ENCODE results near the gene SNX27. TPM values are rescaled to one million over a fixed set of nuclear protein-coding genes. Genes with fewer than 3 reads are reported as not detected.
A peak's percentile ranks its signal among the peaks of the same experiment; 100 is the strongest.
"Not testable (repeated sequence)": the region's sequence is repeated elsewhere in the genome, so short reads cannot be mapped to it uniquely, and the experiment has no call there.

SNX27 gene
- total RNA-seq, 2 experiments from 2014 or later: 25.2 to 27.7 TPM

GRCh38 chr1:151584780-151585179, 27.1 kb upstream of the SNX27 start:
- no peak for DNase-seq
- H3K27ac Mint-ChIP-seq: no peak overlapping the region
- H3K9me3 Mint-ChIP-seq: no peaks in the 10 kb centered on the region
- H3K4me1 Mint-ChIP-seq: no peaks in the 10 kb centered on the region
- no peaks in the 10 kb centered on the region for H3K27me3 Mint-ChIP-seq
- no peak overlapping the region for H3K4me3 Mint-ChIP-seq
- no peaks in the 10 kb centered on the region for H3K36me3 Mint-ChIP-seq

- H3K9me3 Mint-ChIP-seq: no peaks in the 10 kb centered on the region
- no peak for DNase-seq
- H3K4me1 Mint-ChIP-seq: no peaks in the 10 kb centered on the region
- no peak overlapping the region for H3K4me3 Mint-ChIP-seq
- no peaks in the 10 kb centered on the region for H3K36me3 Mint-ChIP-seq
- H3K27ac Mint-ChIP-seq: no peak overlapping the region
- peaks cover 4% of the 10 kb centered on the region for H3K27me3 Mint-ChIP-seq
Measured at GRCh38 chr1:151585622-151586021, 26.2 kb upstream of the SNX27 start.

GRCh38 chr1:151590961-151591360, 20.9 kb upstream of the SNX27 start:
- Mint-ChIP-seq H3K9me3 (no peaks in the 10 kb centered on the region), H3K27me3 (peaks cover 12% of the 10 kb centered on the region), H3K27ac (no peak overlapping the region), H3K4me1 (peaks cover 5% of the 10 kb centered on the region), H3K36me3 (no peaks in the 10 kb centered on the region), H3K4me3 (no peak overlapping the region)
- no peak for DNase-seq

GRCh38 chr1:151593730-151594129, 18.1 kb upstream of the SNX27 start:
- peaks cover 12% of the 10 kb centered on the region for H3K27me3 Mint-ChIP-seq
- no peak overlapping the region for H3K27ac Mint-ChIP-seq
- H3K9me3 Mint-ChIP-seq: no peaks in the 10 kb centered on the region
- H3K36me3 Mint-ChIP-seq: no peaks in the 10 kb centered on the region
- peaks cover 5% of the 10 kb centered on the region for H3K4me1 Mint-ChIP-seq
- peak overlapping the region; percentile 59 for H3K4me3 Mint-ChIP-seq
- no peak for DNase-seq

GRCh38 chr1:151594143-151594625, 17.7 kb upstream of the SNX27 start:
- Mint-ChIP-seq H3K36me3 (no peaks in the 10 kb centered on the region), H3K27ac (no peak overlapping the region), H3K27me3 (peaks cover 12% of the 10 kb centered on the region), H3K9me3 (no peaks in the 10 kb centered on the region), H3K4me1 (peaks cover 5% of the 10 kb centered on the region), H3K4me3 (peak overlapping the region; percentile 59)
- peak; percentile 83 for DNase-seq

- H3K4me3 Mint-ChIP-seq: no peak overlapping the region
- no peaks in the 10 kb centered on the region for H3K36me3 Mint-ChIP-seq
- DNase-seq: no peak
- no peaks in the 10 kb centered on the region for H3K9me3 Mint-ChIP-seq
- H3K27me3 Mint-ChIP-seq: peaks cover 8% of the 10 kb centered on the region
- peaks cover 5% of the 10 kb centered on the region for H3K4me1 Mint-ChIP-seq
- no peak overlapping the region for H3K27ac Mint-ChIP-seq
Measured at GRCh38 chr1:151596166-151596953, 15.5 kb upstream of the SNX27 start.

- H3K36me3 Mint-ChIP-seq, H3K9me3 Mint-ChIP-seq, H3K4me3 Mint-ChIP-seq, DNase-seq, H3K27ac Mint-ChIP-seq, H3K4me1 Mint-ChIP-seq: not testable (repeated sequence)
- peaks cover 24% of the 10 kb centered on the region for H3K27me3 Mint-ChIP-seq
Measured at GRCh38 chr1:151602550-151602949, 9.3 kb upstream of the SNX27 start.

GRCh38 chr1:151604291-151604690, 7.6 kb upstream of the SNX27 start:
- Mint-ChIP-seq H3K9me3 (no peaks in the 10 kb centered on the region), H3K36me3 (no peaks in the 10 kb centered on the region), H3K27me3 (peaks cover 28% of the 10 kb centered on the region), H3K4me1 (peaks cover 7% of the 10 kb centered on the region), H3K27ac (no peak overlapping the region), H3K4me3 (no peak overlapping the region)
- no peak for DNase-seq

- H3K4me1 Mint-ChIP-seq: peaks cover 8% of the 10 kb centered on the region
- H3K27ac Mint-ChIP-seq: no peak overlapping the region
- no peak overlapping the region for H3K4me3 Mint-ChIP-seq
- H3K9me3 Mint-ChIP-seq: no peaks in the 10 kb centered on the region
- no peaks in the 10 kb centered on the region for H3K36me3 Mint-ChIP-seq
- peaks cover 28% of the 10 kb centered on the region for H3K27me3 Mint-ChIP-seq
- no peak for DNase-seq
Measured at GRCh38 chr1:151606384-151606783, 5.5 kb upstream of the SNX27 start.

- no peak for DNase-seq
- no peaks in the 10 kb centered on the region for H3K36me3 Mint-ChIP-seq
- H3K27ac Mint-ChIP-seq: no peak overlapping the region
- no peaks in the 10 kb centered on the region for H3K9me3 Mint-ChIP-seq
- peaks cover 11% of the 10 kb centered on the region for H3K4me1 Mint-ChIP-seq
- H3K27me3 Mint-ChIP-seq: peaks cover 25% of the 10 kb centered on the region
- no peak overlapping the region for H3K4me3 Mint-ChIP-seq
Measured at GRCh38 chr1:151606857-151607256, 5.0 kb upstream of the SNX27 start.

GRCh38 chr1:151610142-151610541, 1.7 kb upstream of the SNX27 start:
- no peak for DNase-seq
- no peaks in the 10 kb centered on the region for H3K9me3 Mint-ChIP-seq
- peaks cover 10% of the 10 kb centered on the region for H3K36me3 Mint-ChIP-seq
- H3K27me3 Mint-ChIP-seq: peaks cover 12% of the 10 kb centered on the region
- H3K27ac Mint-ChIP-seq: no peak overlapping the region
- no peak overlapping the region for H3K4me3 Mint-ChIP-seq
- H3K4me1 Mint-ChIP-seq: peaks cover 28% of the 10 kb centered on the region

GRCh38 chr1:151611288-151611790, 511 bp upstream of the SNX27 start:
- Mint-ChIP-seq H3K27ac (peak overlapping the region; percentile 65), H3K4me1 (peaks cover 37% of the 10 kb centered on the region), H3K4me3 (peak overlapping the region; percentile 91), H3K9me3 (no peaks in the 10 kb centered on the region), H3K27me3 (peaks cover 5% of the 10 kb centered on the region), H3K36me3 (peaks cover 10% of the 10 kb centered on the region)
- no peak for DNase-seq

- H3K4me3 Mint-ChIP-seq: peak overlapping the region; percentile 91
Measured at GRCh38 chr1:151612501-151613281, 841 bp downstream of the SNX27 start.

GRCh38 chr1:151613282-151613780, 1.5 kb downstream of the SNX27 start:
- Mint-ChIP-seq H3K36me3 (peaks cover 10% of the 10 kb centered on the region), H3K4me1 (peaks cover 39% of the 10 kb centered on the region), H3K27me3 (peaks cover 1% of the 10 kb centered on the region), H3K4me3 (peak overlapping the region; percentile 91), H3K27ac (peak overlapping the region; percentile 90), H3K9me3 (no peaks in the 10 kb centered on the region)
- DNase-seq: no peak

More at GRCh38 chr1:151612501-151613281, 841 bp downstream of the SNX27 start:
- peak overlapping the region; percentile 90 for H3K27ac Mint-ChIP-seq
- H3K4me1 Mint-ChIP-seq: peaks cover 39% of the 10 kb centered on the region
- peak; percentile 37 for DNase-seq
- H3K9me3 Mint-ChIP-seq: no peaks in the 10 kb centered on the region
- H3K27me3 Mint-ChIP-seq: peaks cover 5% of the 10 kb centered on the region
- peaks cover 10% of the 10 kb centered on the region for H3K36me3 Mint-ChIP-seq
